Stimulated activated memory B cell treated with anti-CD40 and anti-IgM and Interleukin-4, amounts not matched to agents 10 μg/mL and 1 μg/mL and 100 μg/mL, for 72 hours (primary cell): Measurements from ENCODE around the gene FBH1.
A peak's percentile ranks its signal among the peaks of the same experiment; 100 is the strongest.
"Not testable (repeated sequence)": the region's sequence is repeated elsewhere in the genome, so short reads cannot be mapped to it uniquely, and the experiment has no call there.

Source experiments
- ATAC-seq: fragments of 150-1000 bp; cut with Tn5 transposase; 2 replicates; pipeline ENCODE4 v1.10.0; 2021
- H3K27ac Mint-ChIP-seq: one replicate; pipeline ENCODE4 v1.8.0; 2022; ENCODE audit warnings: mild to moderate bottlenecking, mixed read lengths
- H3K27me3 Mint-ChIP-seq: one replicate; pipeline ENCODE4 v1.8.0; 2022; ENCODE audit warnings: mixed read lengths
- H3K36me3 Mint-ChIP-seq: one replicate; pipeline ENCODE4 v1.8.0; 2022; ENCODE audit warnings: mixed read lengths
- H3K4me1 Mint-ChIP-seq: one replicate; pipeline ENCODE4 v1.8.0; 2022; ENCODE audit warnings: mixed read lengths
- H3K4me3 Mint-ChIP-seq: one replicate; pipeline ENCODE4 v1.8.0; 2022; ENCODE audit warnings: mild to moderate bottlenecking, moderate library complexity, mixed read lengths
- H3K9me3 Mint-ChIP-seq: one replicate; pipeline ENCODE4 v1.8.0; 2022; ENCODE audit warnings: mixed read lengths

FBH1 gene

DNA sequence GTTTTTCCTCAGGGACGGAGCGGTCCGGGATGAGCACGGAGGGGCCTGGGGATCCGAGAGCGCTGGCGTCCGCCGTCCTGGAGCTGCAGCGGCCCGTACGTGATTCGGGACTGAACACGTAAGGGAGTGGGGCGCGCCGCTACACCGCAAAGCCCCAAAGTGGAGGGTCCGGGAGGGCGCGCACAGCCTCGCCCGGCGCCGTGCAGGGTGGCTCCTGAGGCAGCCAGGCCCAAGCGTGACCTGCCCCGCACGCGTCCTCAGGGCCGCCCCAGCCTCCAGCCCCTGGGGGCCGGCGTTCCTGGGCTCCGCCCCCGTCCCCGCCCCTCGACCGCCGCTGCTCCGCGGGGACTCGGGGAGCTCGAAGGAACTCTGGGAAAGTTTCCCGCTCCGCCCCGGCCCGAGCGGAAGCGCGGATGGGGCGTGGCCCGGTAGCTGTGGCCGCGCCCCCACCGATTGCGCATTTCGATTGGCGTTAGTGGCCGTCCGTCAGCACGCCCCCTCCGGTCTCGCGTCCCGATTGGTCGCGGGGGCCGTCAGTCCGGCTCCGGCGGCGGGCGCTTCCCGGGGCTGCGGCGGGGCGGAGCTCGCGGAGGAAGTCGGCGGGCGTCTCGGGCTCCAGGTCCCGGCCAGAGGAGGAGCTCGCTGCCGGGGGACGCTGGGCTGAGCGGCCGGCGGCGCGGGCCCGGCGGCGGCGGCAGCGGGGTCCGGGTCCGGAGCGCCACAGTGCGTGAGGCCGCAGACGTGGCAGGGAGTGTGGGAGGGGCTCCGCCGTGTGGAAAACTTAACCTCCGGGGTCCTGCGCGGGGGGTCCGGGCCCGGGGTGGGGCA is at the start of gene FBH1, which contains the start of gene ANKRD16:
Gene FBH1, plus strand, starts transcription at position 620 of the 828 bp plus-strand sequence. Its CDS starts 103 bp downstream, at position 723.
Gene ANKRD16, minus strand, starts transcription at position 270 of the 828 bp plus-strand sequence. CDS start 539 bp downstream, outside the sequence.
- Mint-ChIP-seq H3K4me1 (peaks cover 56% of the 10 kb centered on the region), H3K27ac (peak within 1 kb of the TSS; percentile 79), H3K27me3 (no peaks in the 10 kb centered on the region), H3K36me3 (peaks cover 35% of the 10 kb centered on the region), H3K9me3 (no peaks in the 10 kb centered on the region), H3K4me3 (peak within 1 kb of the TSS; percentile 85)
- peak; percentile 95 for ATAC-seq

DNA sequence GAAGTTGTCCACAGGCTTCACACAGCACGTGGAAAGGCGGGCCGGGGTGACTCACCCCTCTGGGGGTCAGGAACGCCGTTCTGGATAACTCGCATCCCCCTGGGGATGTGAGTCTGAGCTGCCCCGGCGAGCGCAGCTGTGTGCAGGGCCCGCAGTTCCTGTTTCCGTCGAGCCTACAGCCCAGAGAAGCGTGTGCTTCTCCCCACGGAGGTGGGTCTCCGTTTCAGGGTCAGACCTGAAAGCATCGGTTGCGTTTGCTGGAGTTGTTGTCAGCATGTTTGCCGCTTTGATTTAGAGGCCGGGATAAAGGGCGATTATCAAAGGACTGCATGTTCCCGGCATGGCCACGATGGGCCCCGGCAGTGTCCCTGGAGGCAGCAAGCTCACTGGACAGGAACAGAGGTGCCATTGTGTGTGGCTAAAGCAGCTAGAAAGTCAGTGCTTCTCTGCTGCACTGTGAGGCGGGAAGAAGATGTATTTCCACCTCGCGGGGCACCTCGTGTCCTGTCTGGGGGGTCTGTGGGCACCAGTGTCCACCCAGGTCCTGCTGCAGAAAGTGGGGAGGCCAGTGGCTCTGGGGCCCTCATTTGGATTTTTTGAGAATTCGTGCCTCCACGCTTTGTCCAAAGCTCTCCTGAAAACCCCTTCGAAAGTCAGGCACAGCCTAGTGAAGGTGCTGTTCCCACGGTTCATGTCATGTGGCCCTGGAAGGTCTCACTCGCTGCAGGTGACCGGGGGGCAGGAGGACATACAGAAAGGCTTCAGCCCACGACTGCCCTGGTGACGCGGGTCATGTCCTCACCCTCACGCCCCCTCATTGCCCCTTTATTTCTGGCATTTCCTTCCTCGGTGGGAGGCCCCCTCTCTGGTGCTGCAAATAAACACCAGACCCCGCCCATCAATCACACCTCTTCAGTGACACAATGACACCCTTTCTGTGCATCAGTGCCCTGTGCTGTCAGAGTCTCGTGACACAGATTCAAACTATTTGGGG is 49.4 kb upstream of the FBH1 start:
- peak; percentile 96 for ATAC-seq
- H3K27me3 Mint-ChIP-seq = no peaks in the 10 kb centered on the region
- H3K4me3 Mint-ChIP-seq = peak overlapping the region; percentile 76
- no peaks in the 10 kb centered on the region for H3K9me3 Mint-ChIP-seq
- H3K27ac Mint-ChIP-seq = peak overlapping the region; percentile 100
- peaks cover 73% of the 10 kb centered on the region for H3K4me1 Mint-ChIP-seq
- H3K36me3 Mint-ChIP-seq = no peaks in the 10 kb centered on the region

DNA sequence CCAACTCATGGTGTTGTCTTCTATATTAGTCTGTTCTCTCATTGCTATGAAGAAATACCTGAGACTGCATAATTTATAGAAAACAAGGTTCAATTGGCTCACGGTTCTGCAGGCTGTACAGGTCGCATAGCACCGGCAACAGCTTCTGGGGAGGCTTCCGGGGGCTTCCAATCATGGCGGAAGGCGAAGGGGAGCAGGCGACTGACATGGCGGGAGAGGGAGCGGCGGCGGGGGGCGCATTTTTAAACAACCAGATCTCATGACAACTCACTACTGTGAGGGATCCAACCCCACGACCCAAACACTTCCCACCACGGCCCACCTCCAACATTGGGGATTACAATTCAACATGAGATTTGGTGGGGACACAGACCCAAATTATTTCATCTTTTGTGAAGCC is 48.1 kb upstream of the FBH1 start:
- no peaks in the 10 kb centered on the region for H3K27me3 Mint-ChIP-seq
- no peaks in the 10 kb centered on the region for H3K36me3 Mint-ChIP-seq
- H3K4me1 Mint-ChIP-seq = peaks cover 85% of the 10 kb centered on the region
- H3K9me3 Mint-ChIP-seq = no peaks in the 10 kb centered on the region
- ATAC-seq = no peak
- peak overlapping the region; percentile 100 for H3K27ac Mint-ChIP-seq
- no peak overlapping the region for H3K4me3 Mint-ChIP-seq

DNA sequence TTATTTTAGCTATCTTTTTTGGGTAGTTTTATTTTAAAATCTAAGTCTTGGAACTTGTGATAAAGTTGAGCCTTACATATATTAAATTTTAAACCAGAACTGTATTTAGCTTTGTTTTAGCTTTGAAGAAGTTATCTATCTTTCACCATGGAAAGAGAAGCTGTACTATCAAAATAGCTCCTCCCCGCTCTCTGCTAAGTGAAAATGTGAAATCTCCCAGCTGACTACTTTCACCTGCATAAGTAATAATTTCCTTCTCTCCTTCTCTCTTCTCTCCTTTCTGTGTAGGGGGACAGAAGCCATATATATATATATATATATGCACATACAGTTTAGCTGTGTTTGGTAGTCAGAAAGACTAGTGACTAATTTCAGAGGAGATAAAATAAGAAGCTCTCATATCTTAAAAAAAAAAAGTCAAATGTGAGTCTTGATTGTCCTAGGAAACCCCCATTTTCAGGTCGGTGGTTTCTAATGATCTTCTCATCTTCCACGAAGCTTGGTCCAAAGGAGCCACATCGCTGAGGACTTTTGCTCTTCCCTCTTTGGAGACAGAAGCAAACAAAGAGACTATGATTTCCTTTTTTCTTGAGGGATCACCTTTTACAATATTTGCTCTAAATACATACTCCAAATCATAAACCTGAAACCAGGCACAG is 46.2 kb upstream of the FBH1 start:
- Mint-ChIP-seq H3K27me3 (no peaks in the 10 kb centered on the region), H3K9me3 (no peaks in the 10 kb centered on the region), H3K4me1 (peaks cover 73% of the 10 kb centered on the region), H3K4me3 (peak overlapping the region; percentile 69), H3K27ac (peak overlapping the region; percentile 100), H3K36me3 (no peaks in the 10 kb centered on the region)
- peak; percentile 7 for ATAC-seq

DNA sequence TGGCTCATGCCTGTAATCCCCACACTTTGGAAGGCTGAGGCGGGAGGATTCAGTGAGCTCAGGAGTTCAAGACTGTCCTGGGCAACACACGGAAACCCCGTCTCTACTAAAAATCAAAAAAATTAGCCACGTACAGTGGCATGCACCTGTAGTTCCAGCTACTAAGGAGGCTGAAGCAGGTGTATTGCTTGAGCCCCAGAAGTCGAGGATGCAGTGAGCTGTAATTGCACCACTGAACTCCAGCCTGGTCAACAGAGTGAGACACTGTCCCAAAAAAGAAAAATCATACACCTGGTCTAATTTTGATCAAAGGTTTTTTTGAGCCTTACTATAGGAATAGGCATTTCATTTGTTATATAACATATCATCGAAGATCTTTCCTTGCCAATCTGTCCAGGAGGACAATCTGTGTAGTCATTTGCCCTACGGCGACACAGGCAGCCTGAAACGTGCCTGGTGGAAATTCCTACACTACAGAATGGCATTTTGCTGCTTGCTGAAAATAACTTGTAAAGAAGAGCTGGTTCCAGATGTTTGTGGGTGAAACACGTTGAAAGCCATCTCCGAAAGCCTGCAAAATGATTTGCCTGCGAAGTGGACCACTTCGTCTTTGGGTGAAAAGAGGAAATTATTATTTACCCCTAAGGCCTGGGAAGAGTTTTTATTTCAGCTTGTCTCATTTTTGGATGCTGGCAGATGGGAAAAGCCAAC is 45.5 kb upstream of the FBH1 start:
- no peaks in the 10 kb centered on the region for H3K36me3 Mint-ChIP-seq
- H3K4me3 Mint-ChIP-seq = peak overlapping the region; percentile 69
- no peaks in the 10 kb centered on the region for H3K9me3 Mint-ChIP-seq
- peak overlapping the region; percentile 100 for H3K27ac Mint-ChIP-seq
- ATAC-seq = no peak
- H3K4me1 Mint-ChIP-seq = peaks cover 71% of the 10 kb centered on the region
- H3K27me3 Mint-ChIP-seq = no peaks in the 10 kb centered on the region

DNA sequence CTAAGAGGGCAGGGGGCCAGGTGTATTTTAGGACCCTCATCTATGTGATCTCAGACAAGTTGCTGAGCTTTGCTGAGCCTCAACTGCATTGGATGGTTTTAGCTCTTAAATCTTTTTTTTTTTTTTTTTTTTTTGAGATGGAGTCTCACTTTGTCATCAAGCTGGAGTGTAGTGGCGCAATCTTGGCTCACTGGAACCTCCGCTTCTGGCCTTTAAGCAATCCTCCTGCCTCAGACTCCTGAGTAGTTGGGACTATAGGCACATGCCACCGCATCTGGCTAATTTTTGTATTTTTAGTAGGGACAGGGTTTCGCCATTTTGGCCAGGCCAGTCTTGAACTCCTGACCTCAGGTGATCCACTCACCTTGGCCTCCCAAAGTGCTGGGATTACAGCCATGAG is 43.4 kb upstream of the FBH1 start:
- H3K36me3 Mint-ChIP-seq, H3K4me3 Mint-ChIP-seq, H3K27me3 Mint-ChIP-seq, H3K9me3 Mint-ChIP-seq, ATAC-seq: not testable (repeated sequence)
- peak overlapping the region; percentile 100 for H3K27ac Mint-ChIP-seq
- peaks cover 50% of the 10 kb centered on the region for H3K4me1 Mint-ChIP-seq

DNA sequence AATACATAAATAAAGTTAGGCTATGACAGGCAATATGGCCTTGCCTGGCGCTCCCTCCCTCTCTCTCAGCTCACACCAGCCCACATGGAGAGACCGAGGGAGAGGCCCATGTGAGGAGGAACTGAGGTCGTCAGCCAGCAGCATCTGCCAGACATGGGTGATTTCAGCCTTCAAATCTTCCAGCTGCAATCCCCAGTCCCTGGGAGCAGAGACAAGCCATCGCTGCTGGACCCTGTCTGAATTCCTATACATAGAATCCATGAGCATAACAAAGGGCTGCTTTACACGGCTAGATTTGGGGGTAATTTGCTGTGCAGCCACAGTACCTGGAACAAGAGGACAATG is 35.9 kb upstream of the FBH1 start:
- Mint-ChIP-seq H3K27me3 (no peaks in the 10 kb centered on the region), H3K36me3 (no peaks in the 10 kb centered on the region), H3K4me1 (peaks cover 20% of the 10 kb centered on the region), H3K9me3 (no peaks in the 10 kb centered on the region), H3K4me3 (no peak overlapping the region), H3K27ac (peak overlapping the region; percentile 74)
- no peak for ATAC-seq

DNA sequence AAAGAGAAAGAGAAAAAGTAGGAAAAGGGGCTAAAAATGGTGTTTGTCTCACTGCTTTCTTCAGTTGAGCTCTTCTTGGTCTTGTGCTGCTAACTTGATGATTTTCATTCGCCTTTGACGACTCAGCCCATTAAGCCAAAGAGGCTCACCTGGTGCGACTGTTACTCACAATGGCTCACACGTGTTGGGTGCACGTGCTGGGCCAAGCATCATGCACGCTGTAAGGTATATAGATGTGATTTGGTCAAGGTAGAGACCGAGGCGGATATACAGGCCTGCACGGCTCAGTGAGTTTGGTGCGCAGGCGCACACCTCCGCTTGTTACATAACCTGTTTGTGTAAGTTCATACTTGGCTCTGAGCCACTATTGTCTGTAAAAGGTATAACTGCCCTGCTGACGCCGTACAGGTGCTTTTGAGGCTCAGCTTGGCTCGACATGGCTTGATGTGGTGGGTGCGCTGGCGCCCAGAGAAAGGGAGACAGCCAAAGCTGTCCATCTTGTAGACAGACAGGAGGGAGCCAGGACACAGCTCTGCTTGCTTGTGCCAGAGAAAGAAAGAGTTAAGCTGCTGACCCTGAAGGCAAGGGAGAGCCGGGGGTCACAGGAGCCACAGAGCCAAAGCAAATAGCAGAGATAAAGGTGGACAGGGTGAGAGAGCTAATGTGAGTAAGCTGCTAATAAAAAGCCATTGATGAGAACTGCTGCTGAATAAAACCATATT is 33.9 kb upstream of the FBH1 start:
- H3K36me3 Mint-ChIP-seq = no peaks in the 10 kb centered on the region
- ATAC-seq = no peak
- H3K27me3 Mint-ChIP-seq = no peaks in the 10 kb centered on the region
- H3K4me1 Mint-ChIP-seq = peaks cover 20% of the 10 kb centered on the region
- H3K9me3 Mint-ChIP-seq = no peaks in the 10 kb centered on the region
- no peak overlapping the region for H3K4me3 Mint-ChIP-seq
- peak overlapping the region; percentile 10 for H3K27ac Mint-ChIP-seq

DNA sequence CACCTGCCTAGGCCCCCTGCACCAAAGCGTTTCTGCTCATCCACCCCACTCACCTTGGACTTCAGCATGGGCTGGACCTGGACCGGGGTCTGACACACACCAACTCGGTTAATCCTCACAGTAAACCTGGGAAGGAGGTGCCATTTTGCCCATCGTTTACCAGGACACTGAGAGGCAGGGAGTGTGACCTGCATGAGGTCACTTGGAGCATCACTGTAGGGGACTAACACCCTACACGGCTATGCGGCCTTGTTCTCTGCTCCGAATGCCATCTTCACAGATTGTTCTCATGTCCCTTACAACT is 33.4 kb upstream of the FBH1 start:
- no peak for ATAC-seq
- no peaks in the 10 kb centered on the region for H3K27me3 Mint-ChIP-seq
- peaks cover 19% of the 10 kb centered on the region for H3K4me1 Mint-ChIP-seq
- no peaks in the 10 kb centered on the region for H3K9me3 Mint-ChIP-seq
- no peak overlapping the region for H3K4me3 Mint-ChIP-seq
- H3K36me3 Mint-ChIP-seq = no peaks in the 10 kb centered on the region
- peak overlapping the region; percentile 10 for H3K27ac Mint-ChIP-seq

DNA sequence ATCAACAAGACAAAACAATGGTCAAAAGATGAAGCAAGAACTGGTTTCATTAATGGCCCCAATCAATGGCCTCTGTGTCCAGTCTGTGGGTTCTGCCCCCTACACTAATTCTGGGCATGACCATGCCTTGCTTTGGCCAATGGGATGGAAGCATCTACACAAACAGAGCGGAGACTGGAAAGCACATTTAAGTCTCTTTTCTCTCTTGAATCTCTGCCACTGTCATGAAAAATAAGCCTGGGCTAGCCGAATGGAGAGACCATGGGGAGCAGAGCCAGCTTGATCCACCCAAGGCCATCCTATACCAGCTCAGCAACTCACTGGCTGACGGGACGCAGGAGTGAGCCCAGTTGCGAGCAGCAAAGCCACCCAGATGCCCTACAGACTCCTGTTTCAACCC is 31.2 kb upstream of the FBH1 start:
- Mint-ChIP-seq H3K9me3 (no peaks in the 10 kb centered on the region), H3K4me3 (no peak overlapping the region), H3K27me3 (no peaks in the 10 kb centered on the region), H3K4me1 (peaks cover 19% of the 10 kb centered on the region), H3K36me3 (peaks cover 9% of the 10 kb centered on the region), H3K27ac (no peak overlapping the region)
- ATAC-seq = no peak

DNA sequence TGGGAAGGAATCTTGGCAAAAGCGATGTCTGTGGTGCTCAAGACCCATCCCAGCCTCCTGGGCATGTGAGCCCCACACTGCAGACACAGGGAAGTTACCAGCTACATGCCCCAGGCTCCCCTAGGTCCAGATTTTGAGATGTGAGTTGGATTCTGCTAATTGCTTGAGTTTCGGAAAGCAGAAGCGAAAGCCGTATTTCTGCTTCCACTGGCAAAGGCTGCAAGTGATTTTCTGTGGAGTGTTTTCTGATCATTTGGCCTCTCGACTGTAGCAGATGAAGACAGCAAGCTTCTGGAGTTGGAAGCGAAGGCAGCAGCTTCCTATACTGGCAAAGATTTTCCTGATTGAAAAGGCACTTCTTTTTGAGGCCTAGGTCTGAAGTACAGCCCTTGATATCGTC is 30.0 kb upstream of the FBH1 start:
- Mint-ChIP-seq H3K4me3 (no peak overlapping the region), H3K4me1 (peaks cover 14% of the 10 kb centered on the region), H3K9me3 (no peaks in the 10 kb centered on the region), H3K27me3 (no peaks in the 10 kb centered on the region), H3K36me3 (peaks cover 9% of the 10 kb centered on the region), H3K27ac (no peak overlapping the region)
- ATAC-seq = no peak

DNA sequence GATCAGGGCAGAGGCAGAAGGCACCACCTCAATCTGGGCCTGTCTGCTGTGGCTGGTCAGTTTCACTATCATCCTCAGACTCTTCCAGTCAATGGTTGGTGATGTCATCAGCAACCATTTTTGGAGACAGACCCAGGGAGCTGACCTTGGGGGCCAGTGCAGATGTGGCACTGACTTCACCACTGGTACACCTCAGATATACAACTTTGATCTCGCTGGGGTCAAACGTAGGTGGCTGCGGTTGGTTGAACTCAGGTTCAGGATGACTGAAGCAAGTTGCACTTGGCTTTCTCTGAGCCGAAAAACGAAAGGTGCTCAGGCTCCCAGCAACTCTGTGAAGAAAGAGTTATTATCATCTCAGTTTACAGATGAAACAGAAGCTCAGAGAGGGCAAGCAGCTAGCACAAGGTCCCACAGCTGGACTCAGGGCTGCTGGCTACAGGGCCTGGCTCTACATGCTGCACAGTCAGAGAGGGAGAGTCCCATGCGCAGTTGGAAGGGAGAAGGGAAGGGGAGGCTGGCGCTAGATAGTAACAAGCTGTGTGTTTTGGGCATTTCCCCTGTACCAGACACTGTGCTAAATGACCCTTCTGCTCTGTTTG is 27.6 kb upstream of the FBH1 start:
- ATAC-seq = peak; percentile 98
- Mint-ChIP-seq H3K4me3 (peak overlapping the region; percentile 74), H3K36me3 (peaks cover 9% of the 10 kb centered on the region), H3K9me3 (no peaks in the 10 kb centered on the region), H3K27ac (peak overlapping the region; percentile 97), H3K4me1 (peaks cover 26% of the 10 kb centered on the region), H3K27me3 (no peaks in the 10 kb centered on the region)

DNA sequence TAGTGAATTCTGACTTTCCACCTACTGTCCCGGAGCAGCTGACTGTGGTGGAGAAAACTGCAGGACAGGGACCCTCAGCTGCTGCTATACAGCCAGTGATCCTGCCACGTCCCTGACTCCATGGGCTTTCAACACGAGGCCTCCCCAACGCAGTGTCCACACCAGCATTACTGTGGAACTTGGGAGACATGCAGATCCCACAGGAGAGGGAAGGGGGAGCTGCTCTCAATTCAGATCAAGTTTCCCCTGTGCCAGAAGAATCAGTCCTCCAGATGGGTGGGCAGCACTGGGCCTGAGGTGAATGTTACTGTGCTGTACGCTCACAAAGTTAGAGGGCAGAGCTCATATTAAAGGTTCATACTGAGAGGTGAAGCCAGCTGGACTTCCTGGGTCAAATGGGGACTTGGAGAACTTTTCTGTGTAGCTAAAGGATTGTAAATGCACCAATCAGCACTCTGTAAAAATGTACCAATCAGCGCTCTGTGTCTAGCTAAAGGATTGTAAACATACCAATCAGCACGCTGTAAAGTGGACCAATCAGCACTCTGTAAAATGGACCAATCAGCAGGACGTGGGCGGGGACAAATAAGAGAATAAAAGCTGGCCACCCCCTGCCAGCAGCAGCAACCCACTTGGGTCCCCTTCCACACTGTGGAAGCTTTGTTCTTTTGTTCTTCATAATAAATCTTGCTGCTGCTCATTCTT is 26.9 kb upstream of the FBH1 start:
- H3K27me3 Mint-ChIP-seq, H3K36me3 Mint-ChIP-seq, H3K9me3 Mint-ChIP-seq, ATAC-seq: not testable (repeated sequence)
- peaks cover 26% of the 10 kb centered on the region for H3K4me1 Mint-ChIP-seq
- peak overlapping the region; percentile 97 for H3K27ac Mint-ChIP-seq
- H3K4me3 Mint-ChIP-seq = peak overlapping the region; percentile 74
